ENCODE data around the gene TCF7.

TCF7 gene

GRCh38 chr5:134138416-134139376 lies 24.2 kb downstream of the TCF7 start:
- H3K4me3 ChIP-seq (ENCODE audit: low read depth, low read length) = no peak overlapping the region
- no peak for TF ChIP-seq CTCF (IDR thresholded peaks at IDR 0.05; ENCODE audit: control insufficient read depth, extremely low read depth, insufficient read depth)
- DNase-seq (ENCODE audit: low read depth) = no peak

- TF ChIP-seq CTCF (IDR thresholded peaks at IDR 0.05; ENCODE audit: control insufficient read depth, extremely low read depth, insufficient read depth) = no peak
- no peak for DNase-seq (ENCODE audit: low read depth)
- no peak overlapping the region for H3K4me3 ChIP-seq (ENCODE audit: low read depth, low read length)
These were observed 24.9 kb downstream of the TCF7 start for GRCh38 chr5:134139377-134139851.

GRCh38 chr5:134139891-134140469 lies 25.5 kb downstream of the TCF7 start:
- no peak for DNase-seq (ENCODE audit: low read depth)
- no peak overlapping the region for H3K4me3 ChIP-seq (ENCODE audit: low read depth, low read length)
- no peak for TF ChIP-seq CTCF (IDR thresholded peaks at IDR 0.05; ENCODE audit: control insufficient read depth, extremely low read depth, insufficient read depth)

- TF ChIP-seq CTCF (IDR thresholded peaks at IDR 0.05; ENCODE audit: control insufficient read depth, extremely low read depth, insufficient read depth) = peak; percentile 82
- peak; percentile 82 for DNase-seq (ENCODE audit: low read depth)
- H3K4me3 ChIP-seq (ENCODE audit: low read depth, low read length) = no peak overlapping the region
These were observed 26.2 kb downstream of the TCF7 start for GRCh38 chr5:134140530-134141201.

GRCh38 chr5:134141331-134142050 lies 27.0 kb downstream of the TCF7 start:
- no peak for DNase-seq (ENCODE audit: low read depth)

More at GRCh38 chr5:134141331-134142050, 27.0 kb downstream of the TCF7 start:
- H3K4me3 ChIP-seq (ENCODE audit: low read depth, low read length) = no peak overlapping the region
- no peak for TF ChIP-seq CTCF (IDR thresholded peaks at IDR 0.05; ENCODE audit: control insufficient read depth, extremely low read depth, insufficient read depth)
